DOHH2 (cell line): ENCODE data around the gene BEST3.

Experiments
- H3F3A ChIP-seq: fragments of 200-600 bp; sonication (generic), shearing (Covaris generic); 2 replicates; pipeline ENCODE4 v1.6.0; 2016; ENCODE audit warnings: antibody characterized with exemption, mild to moderate bottlenecking; ENCODE audit not compliant: control insufficient read depth, insufficient read depth
- H3K27ac ChIP-seq: fragments of 200-600 bp; sonication (generic); 2 replicates; pipeline ENCODE4 v1.5.1; 2014; ENCODE audit warnings: low read depth, mild to moderate bottlenecking, low read length, moderate library complexity
- H3K27me3 ChIP-seq: fragments of 200-600 bp; sonication (generic); 2 replicates; pipeline ENCODE4 v1.6.1; 2014; ENCODE audit warnings: mild to moderate bottlenecking, low read length, mixed read lengths; ENCODE audit not compliant: control insufficient read depth
- H3K36me3 ChIP-seq: fragments of 200-600 bp; sonication (generic); 2 replicates; pipeline ENCODE4 v1.6.1; 2014; ENCODE audit warnings: mild to moderate bottlenecking, low read length, moderate library complexity, mixed read lengths; ENCODE audit not compliant: control insufficient read depth
- H3K4me1 ChIP-seq: fragments of 200-600 bp; sonication (generic); 2 replicates; pipeline ENCODE4 v1.6.1; 2014; ENCODE audit warnings: mild to moderate bottlenecking, low read length, mixed read lengths; ENCODE audit not compliant: control insufficient read depth
- H3K4me2 ChIP-seq: fragments of 200-600 bp; sonication (generic); 2 replicates; pipeline ENCODE4 v1.6.0; 2014; ENCODE audit warnings: mild to moderate bottlenecking, low read length, moderate library complexity
- H3K4me3 ChIP-seq: fragments of 200-600 bp; sonication (generic); 2 replicates; pipeline ENCODE4 v1.5.1; 2014; ENCODE audit warnings: mild to moderate bottlenecking, low read length, mixed read lengths
- H3K79me2 ChIP-seq: fragments of 200-600 bp; sonication (generic); 2 replicates; pipeline ENCODE4 v1.6.1; 2014; ENCODE audit warnings: mild to moderate bottlenecking, low read length, mixed read lengths; ENCODE audit not compliant: control insufficient read depth
- H3K9me2 ChIP-seq: fragments of 200-600 bp; sonication (generic); replicated peaks from 2 replicates; pipeline ENCODE4 v1.6.1; 2014; ENCODE audit warnings: mild to moderate bottlenecking, low read length, mixed read lengths; ENCODE audit not compliant: control insufficient read depth
- H3K9me3 ChIP-seq: fragments of 200-600 bp; sonication (generic); 2 replicates; pipeline ENCODE4 v1.6.1; 2014; ENCODE audit warnings: antibody characterized with exemption, low read length, mixed read lengths; ENCODE audit not compliant: control insufficient read depth, insufficient read depth
- H4K20me1 ChIP-seq: fragments of 200-600 bp; sonication (generic); 2 replicates; pipeline ENCODE4 v1.6.0; 2014; ENCODE audit warnings: low read depth, mild to moderate bottlenecking, antibody characterized with exemption, low read length, moderate library complexity; ENCODE audit not compliant: control insufficient read depth, insufficient read depth
- CTCF ChIP-seq: fragments of 200-600 bp; sonication (generic); IDR thresholded peaks from one replicate; pipeline ENCODE4 v1.5.1; 2014; ENCODE audit warnings: antibody characterized with exemption, mild to moderate bottlenecking, low read depth, low read length; ENCODE audit not compliant: poor library complexity, severe bottlenecking
- EZH2phosphoT487 ChIP-seq: fragments of 200-600 bp; sonication (generic); IDR thresholded peaks from 2 replicates; pipeline ENCODE4 v1.6.1; 2017; ENCODE audit warnings: borderline replicate concordance, mild to moderate bottlenecking, antibody characterized with exemption, low read length, moderate library complexity, mixed read lengths

The BEST3 gene

GRCh38 chr12:69738351-69739286 is 39.5 kb upstream of the BEST3 start, which contains the start of gene RAB3IP:
RAB3IP (plus strand) TSS chr12:69738860; CDS start chr12:69755409, 16,549 bp downstream.
- H3K9me3 ChIP-seq: no peaks in the 10 kb centered on the region
- peak within 1 kb of the TSS; percentile 92 for H3K4me3 ChIP-seq
- peaks cover 9% of the 10 kb centered on the region; the same call in 1 of the 2 replicates for H3K27me3 ChIP-seq
- peaks cover 14% of the 10 kb centered on the region for H4K20me1 ChIP-seq
- peak within 1 kb of the TSS; percentile 98 for H3K4me2 ChIP-seq
- no peaks in the 10 kb centered on the region for H3K9me2 ChIP-seq
- H3K27ac ChIP-seq: peak within 1 kb of the TSS; percentile 64
- H3K79me2 ChIP-seq: peaks cover 45% of the 10 kb centered on the region
- TF ChIP-seq EZH2phosphoT487: no peak
- peak; percentile 49 for TF ChIP-seq CTCF
- no peaks in the 10 kb centered on the region for H3K36me3 ChIP-seq
- H3F3A ChIP-seq: no peaks in the 10 kb centered on the region
- H3K4me1 ChIP-seq: peaks cover 31% of the 10 kb centered on the region

GRCh38 chr12:69733638-69734037 is 34.5 kb upstream of the BEST3 start:
- no peak for TF ChIP-seq CTCF
- TF ChIP-seq EZH2phosphoT487: no peak
- no peak overlapping the region for H3K27ac ChIP-seq
- H3F3A ChIP-seq: no peaks in the 10 kb centered on the region
- no peaks in the 10 kb centered on the region for H3K9me3 ChIP-seq
- no peaks in the 10 kb centered on the region for H3K79me2 ChIP-seq
- H4K20me1 ChIP-seq: no peaks in the 10 kb centered on the region
- peaks cover 9% of the 10 kb centered on the region; the same call in 1 of the 2 replicates for H3K27me3 ChIP-seq
- no peaks in the 10 kb centered on the region for H3K36me3 ChIP-seq
- no peak overlapping the region for H3K4me2 ChIP-seq
- H3K4me1 ChIP-seq: peaks cover 7% of the 10 kb centered on the region
- H3K9me2 ChIP-seq: no peaks in the 10 kb centered on the region
- no peak overlapping the region for H3K4me3 ChIP-seq

- TF ChIP-seq EZH2phosphoT487: no peak
- no peak for TF ChIP-seq CTCF
- no peaks in the 10 kb centered on the region for H3K9me3 ChIP-seq
- H3K79me2 ChIP-seq: no peaks in the 10 kb centered on the region
- no peak overlapping the region for H3K4me3 ChIP-seq
- no peaks in the 10 kb centered on the region for H3F3A ChIP-seq
- no peaks in the 10 kb centered on the region for H3K9me2 ChIP-seq
- H3K27ac ChIP-seq: no peak overlapping the region
- no peaks in the 10 kb centered on the region for H3K36me3 ChIP-seq
- peaks cover 9% of the 10 kb centered on the region; the same call in 1 of the 2 replicates for H3K27me3 ChIP-seq
- no peaks in the 10 kb centered on the region for H4K20me1 ChIP-seq
- no peak overlapping the region for H3K4me2 ChIP-seq
- H3K4me1 ChIP-seq: no peaks in the 10 kb centered on the region
Observed at GRCh38 chr12:69732088-69732487, 33.0 kb upstream of the BEST3 start.
